Fibroblast of skin of left quadriceps (primary cell): ENCODE data around the gene PIEZO2.
"Not testable (repeated sequence)": the region's sequence is repeated elsewhere in the genome, so short reads cannot be mapped to it uniquely, and the experiment has no call there.

Experiments
- DNase-seq, 2 experiments: peaks; one replicate each; pipeline ENCODE4 v3.0.0-alpha.2; 2013; ENCODE audit warnings: low read depth in 2 of 2

Gene PIEZO2

DNA sequence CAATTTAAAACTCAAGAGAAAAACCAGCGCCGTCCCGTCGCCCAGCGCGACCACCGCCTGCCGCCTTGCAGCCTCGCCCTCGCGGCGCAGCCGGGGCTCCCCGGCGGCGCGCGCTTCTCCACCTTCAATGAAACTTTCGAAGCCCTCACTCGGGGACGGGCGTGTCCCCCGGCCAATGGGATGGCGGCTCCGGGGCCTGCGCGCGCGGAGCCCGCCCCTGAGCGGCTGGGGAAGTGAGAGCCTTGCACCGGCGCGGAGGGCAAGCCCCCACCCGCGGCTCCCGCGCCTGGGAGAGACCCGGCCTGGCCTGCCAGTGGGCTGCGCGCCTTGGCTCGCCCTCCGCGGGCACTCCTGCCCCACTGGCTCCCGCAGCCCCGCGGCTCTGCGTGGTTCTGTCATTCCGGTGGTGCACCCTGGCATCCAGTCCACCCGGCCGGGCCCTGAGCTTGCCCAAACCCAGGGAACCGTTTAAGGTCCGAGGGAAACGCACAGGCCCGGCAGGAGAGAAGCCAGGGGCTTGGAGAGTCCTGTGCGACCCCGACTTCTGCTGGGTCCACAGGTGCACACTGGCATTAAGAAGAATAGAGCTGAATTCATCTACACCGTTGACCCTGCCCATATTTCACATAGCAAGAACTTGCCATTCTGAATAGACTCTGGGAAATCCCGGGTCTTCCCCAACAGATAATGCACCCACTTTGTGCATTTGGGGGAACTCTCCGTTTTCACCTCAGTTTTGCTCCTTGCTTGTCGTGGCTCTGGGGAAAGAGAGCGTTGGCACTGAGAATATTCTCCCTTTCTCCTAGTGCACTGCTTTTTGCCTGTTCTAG is at the start of gene PIEZO2:
Gene PIEZO2, minus strand, starts transcription at position 129 of the 830 bp plus-strand sequence. CDS start 981 bp downstream, outside the sequence.
- DNase-seq = peak; percentile 38 to 48

DNA sequence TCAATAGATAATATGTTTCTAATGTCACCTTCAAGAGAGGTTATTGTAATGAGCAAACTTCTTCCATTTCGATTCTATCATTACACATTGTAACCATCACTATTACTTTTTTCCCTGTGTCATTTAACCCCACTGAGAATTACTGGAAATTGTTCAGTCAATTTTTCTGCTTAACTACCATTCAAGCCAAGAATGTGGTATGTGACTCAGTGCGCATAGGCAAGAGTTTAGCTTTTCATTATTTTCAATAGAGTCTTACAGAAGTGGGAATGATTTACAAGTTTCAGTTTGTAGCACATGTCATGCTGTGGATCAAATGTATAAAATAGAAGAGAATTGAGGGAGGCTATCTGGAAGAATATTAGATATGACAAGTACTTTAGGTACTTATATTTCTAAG is 34.3 kb upstream of the PIEZO2 start:
- no peak for DNase-seq

DNA sequence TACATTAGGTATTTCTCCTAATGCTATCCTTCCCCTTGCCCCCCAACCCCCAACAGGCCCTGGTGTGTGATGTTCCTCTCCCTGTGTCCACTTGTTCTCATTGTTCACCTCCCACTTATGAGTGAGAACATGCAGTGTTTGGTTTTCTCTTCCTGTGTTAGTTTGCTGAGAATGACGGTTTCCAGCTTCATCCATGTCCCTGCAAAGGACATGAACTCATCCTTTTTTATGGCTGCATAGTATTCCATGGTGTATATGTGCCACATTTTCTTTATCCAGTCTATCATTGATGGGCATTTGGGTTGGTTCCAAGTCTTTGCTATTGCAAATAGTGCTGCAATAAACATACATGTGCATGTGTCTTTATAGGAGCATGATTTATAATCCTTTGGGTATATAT is 32.3 kb upstream of the PIEZO2 start:
- not testable (repeated sequence) for DNase-seq

DNA sequence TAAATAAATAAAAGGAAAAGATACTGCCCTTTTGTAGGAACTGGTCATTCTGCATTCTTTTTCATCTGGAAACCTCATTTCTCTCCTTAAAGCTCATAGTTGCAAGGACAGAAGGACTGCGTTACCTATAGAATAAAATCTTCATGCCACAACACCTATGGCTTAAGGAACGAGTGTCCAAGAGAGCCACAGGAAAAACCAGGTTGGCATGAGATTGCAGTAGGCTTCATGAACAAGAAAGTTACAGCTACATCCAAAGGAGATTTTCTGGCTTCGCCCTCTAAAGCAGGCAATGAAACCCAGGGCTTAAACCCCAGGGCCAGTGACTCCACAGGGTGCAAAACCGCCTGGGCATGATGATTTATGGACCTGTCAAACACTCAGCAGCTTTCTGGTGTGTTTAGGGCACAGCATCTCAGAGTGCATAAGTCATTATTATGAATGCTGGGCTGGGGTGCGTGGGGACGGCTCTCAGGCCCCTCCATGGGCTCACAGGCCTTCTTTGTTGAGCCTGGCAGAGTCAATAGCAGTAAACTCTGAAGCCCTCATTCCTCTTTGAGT is 30.7 kb upstream of the PIEZO2 start:
- DNase-seq = no peak

DNA sequence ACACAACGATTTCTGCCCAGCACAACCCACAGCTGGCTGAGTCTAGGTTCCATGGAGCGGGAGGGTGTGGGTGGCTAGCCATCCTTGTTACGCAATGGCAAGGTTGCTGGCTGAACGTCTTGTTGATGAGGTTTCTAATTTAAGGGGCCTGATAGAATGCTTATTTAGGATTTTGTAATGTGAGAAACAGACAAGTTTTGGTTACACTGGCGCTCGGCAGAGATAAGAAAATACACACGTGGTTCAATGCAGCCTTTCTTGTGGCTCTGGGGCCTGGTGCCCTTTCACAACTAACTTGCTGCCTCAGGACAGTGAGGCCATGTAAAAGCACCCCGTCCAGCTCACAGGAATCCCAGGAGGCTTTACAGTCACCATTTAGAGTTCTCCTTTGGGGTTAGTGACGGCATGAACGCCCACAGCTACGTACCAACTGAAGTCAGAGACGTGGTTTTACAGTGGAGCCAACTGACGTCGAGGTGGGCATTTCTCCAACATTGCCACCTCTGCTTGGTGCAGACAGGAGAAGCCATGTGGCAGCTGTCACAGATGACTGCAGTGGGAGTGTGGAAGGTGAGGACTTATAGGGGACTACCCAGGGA is 29.7 kb upstream of the PIEZO2 start:
- DNase-seq = no peak

DNA sequence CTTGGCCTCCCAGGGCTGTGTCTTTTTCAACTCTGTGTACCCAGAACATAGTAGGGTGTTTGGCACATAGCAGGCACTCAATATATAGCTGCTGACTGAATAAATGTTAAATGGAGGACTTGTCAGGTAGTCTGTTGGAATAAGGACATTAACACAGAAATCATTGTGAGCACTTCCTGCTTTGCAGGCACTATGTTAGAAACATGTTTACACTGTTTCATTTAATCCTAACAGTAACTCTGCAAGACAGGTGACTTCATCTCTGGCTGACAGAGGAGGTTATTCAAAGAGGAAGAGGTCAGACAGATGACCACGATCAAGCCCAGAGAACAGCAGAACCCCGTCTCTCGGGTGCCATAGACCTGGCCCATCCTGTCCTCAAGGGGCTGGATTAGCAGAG is 28.0 kb upstream of the PIEZO2 start:
- DNase-seq = no peak

DNA sequence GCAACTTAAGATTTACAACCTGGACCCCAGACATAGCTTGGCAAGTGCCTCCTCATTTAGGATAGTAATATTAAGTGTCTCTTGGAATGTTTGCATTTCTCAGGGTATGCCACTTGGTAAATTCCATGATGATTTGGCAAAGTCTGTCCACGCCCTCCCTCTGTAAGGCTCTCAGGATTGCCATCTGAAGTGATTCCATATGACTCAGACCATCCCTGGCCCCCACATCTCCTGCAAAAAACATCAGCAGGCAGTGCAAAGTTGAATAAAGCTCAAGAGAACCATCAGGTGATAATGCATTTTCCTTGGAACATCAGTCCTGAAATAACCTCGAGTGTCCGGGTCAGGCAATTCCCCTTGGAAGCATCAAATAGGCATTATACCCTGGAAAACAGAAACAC is 27.1 kb upstream of the PIEZO2 start:
- DNase-seq = peak; percentile 26 to 40

DNA sequence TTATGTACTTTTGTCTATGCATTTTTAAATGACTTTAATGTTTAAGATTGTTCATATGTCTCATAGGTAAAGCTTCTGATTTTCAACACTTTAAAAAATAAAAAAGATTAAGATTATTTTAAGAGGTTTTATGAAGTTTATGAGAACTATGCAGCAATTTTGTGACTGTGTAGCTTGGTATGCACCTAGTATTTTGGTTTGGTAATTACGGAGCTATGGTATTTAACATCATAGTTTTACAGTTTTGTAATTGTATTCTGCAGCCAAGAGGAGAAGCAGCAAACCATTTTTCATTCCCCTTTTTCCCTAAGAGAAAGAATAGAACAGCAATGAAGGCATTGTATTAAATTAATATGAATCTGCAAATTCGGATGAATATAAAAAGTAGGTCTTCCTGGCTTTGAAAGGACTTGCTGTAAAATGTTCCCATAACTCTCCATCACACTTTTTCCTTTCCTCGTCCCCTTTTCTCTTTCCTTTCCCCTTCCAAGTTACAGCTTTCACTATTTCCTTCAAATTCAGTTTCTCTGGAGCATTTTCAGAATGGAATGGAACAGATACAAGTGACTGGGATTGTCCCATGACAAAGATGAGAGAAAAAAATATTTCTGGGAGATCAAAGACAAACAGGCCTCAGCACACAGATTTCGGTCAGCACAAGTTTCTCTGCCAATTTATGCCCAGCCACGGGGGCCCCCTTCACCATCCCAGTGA is 26.1 kb upstream of the PIEZO2 start:
- DNase-seq = peak; percentile 73

DNA sequence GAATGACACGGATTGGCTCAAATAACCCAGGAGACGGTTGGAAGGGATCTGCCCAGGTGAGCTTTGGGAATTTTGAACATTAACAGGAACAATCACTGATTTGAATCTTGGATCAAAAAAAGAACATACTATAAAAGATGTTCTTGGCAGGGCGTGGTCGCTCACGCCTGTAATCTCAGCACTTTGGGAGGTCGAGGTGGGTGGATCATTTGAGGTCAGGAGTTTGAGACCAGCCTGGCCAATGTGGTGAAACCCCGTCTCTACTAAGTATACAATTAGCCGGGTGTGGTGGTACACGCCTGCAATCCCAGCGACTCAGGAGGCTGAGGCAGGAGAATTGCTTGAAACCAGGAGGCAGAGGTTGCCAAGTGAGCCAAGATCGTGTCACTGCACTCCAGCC is 24.8 kb upstream of the PIEZO2 start:
- DNase-seq = not testable (repeated sequence)

DNA sequence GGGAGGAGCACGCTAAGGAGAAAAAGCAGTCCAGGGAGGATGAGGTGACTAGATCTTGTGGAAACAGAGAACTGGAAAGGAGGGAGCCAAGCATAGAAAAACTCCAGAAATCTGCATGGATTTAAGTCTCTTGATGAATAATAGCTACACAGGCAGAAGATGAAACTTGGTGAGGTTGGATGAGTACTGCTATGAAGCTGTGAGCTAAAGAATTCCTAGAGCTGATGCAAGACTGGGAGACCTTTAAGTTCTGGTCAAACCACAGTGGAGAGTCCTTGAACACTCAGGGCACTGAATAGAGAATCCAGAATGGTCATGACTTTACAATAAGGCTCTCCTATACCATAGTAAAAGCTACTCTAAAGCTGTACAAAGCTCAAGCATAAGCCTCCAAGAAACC is 18.4 kb upstream of the PIEZO2 start:
- peak; percentile 32 for DNase-seq

DNA sequence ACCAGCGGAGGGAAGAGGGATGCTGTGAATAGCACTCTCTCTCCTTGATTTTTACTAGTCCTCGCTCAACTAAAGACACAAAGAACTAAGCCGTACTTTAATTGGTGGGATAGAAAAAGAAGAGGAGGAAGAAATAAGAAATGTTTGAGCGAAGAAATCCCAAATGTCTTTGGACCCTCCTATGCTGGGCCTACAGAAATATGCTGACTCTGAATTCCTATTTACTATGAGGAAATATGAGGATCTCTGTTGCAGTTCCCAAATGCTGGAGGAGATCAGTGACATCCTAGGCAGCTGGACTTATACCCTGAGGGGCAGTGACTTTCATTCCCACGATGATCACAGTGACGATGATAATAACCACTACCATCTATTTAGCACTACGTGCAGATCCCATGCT is 16.6 kb upstream of the PIEZO2 start:
- no peak for DNase-seq

DNA sequence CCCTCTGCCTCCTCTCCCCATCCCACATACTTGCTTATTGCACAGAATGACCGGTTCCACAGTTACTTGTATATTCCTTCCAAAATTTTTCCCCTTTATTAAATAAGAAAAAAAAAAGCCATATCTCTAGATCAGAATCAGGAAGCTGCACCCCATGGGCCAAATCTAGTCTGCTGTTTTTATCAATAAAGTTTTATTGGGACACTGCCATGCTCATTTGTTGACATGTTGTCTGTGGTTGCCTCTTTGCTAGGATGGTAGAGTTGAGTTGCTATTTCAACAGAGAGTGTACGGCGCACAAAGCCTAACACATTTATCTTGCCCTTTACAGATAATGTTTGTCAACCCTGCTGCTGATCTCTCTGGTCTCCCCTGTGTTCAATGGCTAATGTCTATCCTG is 15.8 kb upstream of the PIEZO2 start:
- DNase-seq = no peak

DNA sequence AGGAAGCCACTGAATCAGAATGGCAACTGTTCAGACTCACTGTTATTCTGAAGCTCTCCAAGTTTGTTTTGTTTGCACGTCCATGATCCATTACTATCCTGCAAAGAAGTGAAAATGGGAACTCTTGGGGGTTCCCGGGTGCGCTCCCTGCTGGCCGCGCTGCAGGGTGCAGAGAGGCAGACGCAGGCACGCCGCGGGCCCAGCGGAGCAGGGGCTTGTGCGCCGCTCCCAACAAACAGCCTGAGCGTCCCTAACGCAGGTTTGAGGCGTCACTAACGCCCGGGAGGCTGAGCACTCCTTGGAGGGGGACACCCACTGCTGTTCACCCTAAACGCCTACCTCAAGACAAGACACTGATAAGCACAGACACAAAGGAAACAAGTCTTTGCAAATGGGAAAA is 14.3 kb upstream of the PIEZO2 start:
- DNase-seq = no peak

DNA sequence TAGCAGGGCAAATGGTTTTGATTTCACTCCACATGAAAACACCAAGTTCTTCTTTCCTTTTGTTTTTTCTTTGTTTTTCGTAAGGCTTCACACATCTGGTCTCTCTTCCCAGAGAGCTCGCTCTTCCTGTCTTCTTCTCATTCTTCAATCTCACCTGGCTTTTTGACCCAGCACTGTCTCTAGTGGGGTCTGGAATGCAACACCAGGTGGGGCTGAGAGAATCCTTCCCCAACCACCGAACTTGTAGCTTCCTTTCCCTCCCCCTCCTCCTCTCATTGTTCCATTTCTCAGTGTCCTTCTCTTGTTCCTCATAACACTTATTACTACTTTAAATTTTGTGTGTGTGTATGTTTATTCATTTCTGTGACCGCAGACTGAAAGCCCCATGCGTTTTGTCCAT is 13.5 kb upstream of the PIEZO2 start:
- no peak for DNase-seq

DNA sequence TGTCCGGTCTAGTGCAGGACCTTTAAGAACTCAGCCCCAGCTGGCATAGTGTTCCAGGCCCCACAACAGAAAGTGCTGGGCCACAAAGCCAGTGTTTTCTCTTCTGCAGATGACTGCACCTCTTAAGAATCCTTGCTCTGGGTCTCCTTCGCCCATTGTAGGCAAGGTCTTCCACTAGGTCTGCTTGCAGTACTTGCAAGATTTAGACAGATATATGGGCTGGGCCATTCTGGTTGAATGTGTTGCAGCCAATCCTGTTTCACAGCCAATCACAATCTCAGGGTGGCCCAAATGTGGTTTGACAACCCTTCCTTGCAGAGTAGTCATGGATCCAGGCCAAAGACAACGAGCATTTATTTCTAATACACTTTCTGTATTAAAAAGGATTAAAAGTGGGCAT is 13.1 kb upstream of the PIEZO2 start:
- no peak for DNase-seq

DNA sequence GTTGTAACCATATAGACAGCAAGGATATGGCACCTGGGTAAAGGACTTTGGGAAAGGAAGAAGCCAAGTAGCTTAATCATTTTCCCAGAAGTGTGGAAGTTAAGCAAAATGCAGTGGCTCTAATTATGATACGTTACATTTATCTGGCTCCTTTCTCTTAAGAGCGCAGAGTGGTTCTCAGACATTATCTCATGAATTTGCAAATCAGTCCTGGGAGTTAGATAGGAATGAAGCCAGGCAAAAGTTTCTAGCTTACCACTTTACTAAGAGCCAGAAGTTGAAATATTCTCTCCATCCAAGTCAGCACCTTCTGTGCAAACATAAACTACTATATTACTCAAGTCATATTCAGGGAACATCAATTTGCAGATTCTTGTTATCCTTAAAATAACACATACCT is 10.9 kb upstream of the PIEZO2 start:
- no peak for DNase-seq

DNA sequence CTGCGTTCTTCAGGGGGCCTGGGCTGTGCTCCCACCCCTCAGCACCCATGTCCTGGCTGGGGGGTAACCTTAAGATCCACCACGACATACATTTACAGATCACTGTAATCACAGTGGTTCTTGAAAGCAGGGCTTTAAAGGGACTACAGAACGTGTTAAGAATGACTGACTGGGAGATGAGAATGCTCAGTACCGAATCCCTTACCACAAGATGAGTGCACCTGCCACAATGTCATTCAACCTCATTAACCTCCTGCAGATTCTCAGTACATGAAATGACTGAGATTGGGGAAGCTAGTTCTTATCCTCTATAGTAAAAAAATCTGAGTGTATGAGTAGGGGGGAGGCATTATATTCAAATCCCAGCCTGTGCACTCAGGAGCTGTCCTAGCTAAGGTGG is 10.5 kb upstream of the PIEZO2 start:
- DNase-seq = no peak

DNA sequence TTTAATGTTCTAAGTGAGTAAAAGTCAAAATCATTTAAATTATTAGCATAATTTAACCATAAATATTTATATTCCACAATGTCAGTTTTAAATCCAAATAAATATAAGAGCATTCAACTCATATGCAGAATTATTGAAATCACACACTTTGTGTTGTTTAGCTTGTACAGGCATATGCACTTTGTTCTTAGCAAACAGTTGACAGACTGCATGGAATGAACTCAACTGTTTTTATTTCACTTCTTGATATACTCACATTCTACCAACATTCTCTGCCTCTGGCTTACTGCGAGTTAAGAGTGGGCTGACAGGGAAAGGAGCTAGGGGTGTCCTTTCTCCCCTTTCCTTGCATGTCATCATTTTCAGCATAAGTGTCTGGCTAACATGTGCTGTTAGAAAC is 7.6 kb upstream of the PIEZO2 start:
- no peak for DNase-seq

DNA sequence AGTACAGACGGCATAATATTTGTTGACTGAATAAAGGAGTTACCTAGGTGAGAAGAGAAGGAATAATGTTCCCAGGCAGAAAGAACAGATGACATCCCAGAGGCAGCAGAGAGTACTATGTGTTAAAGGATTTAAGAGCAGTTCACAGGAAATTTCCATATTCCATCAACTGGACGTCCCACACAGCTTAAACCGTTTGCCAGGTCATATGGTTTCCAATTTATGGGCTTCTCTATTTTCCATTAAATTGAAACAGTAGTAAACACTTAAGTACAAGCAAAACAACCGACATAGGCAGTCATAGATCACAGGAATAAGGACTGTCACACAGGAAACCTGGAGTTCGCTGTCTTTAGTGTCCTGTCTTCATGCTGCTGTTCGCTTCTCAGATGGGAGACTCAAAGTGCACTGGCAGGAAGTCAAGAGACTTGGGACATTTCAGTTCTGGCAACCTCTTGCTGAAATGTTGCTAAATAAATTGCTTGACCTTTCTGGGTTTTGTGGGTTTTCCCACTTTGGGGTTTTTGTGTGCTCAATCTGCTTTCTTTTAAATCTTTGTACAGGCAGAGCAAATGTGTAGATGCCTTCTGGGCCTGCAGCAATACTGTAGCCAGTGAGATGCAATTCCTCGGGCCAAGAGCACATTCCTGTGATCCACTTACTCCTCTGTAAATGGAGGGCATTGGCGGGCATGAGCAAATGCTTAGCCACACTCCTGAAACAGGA is 5.8 kb upstream of the PIEZO2 start:
- DNase-seq = no peak

DNA sequence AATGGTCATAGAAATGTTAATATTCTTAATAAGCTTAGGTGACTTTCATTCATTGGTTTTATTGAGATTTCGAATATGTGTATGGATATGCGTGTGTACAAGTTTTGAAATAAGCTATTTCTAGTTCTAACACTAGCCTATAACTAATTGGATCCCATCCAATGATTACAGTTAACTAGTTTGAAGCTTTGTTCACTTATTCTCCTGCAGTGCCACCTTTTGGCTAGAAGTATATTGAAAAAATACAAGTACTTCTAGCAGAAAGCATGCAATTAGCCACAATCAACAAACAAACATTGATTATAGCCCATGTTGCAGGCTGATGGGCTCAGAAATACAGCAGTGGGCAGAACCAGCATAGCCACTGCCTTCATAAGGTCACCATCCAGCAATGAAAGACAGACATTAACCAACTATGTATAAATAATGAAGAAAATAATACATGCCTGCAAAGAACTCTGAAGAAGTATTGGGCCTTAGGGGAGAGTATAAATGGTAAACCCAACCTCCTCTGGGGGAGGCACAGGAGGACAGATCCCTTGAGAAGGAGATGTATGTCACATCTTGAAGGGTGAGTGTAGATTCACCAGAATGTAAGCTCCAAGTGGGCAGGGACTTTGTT is 5.1 kb upstream of the PIEZO2 start:
- peak; percentile 48 to 51 for DNase-seq

DNA sequence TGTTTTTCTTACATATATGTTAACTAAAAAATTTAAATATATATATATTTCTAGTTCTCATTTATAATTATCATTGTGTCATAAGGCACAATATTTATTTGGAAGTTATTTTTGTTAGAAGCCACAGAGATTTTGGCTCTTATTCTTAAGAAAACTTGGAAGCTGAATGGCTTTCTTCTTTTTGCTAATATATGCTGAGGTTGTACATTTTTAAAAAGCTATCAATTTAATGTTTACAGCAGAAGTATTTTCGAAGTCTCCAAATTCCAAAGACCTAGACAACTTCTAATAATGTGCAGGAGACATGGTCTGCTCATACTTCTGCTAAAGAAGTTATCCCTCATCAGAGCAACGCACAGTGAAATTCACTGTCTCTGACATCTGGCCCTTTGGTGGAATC is 3.7 kb upstream of the PIEZO2 start:
- DNase-seq = no peak

DNA sequence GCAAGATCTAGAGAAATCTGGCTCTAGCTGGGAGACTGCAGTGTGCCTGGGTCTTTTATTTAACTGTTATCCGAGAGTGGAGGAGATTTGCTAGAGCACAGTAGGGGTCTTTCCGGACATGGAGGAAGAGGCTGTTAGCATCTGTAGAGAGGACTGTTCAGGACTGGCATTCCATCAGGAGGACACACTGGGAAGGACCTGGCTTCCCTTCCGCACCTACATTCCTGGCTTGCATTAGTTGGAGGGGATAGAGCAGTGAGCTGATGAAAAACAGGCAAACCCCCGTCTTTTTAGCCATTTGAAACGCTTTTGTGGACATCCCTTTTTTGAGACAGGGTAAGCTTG is 874 bp upstream of the PIEZO2 start:
- no peak for DNase-seq
